B cell (primary cell): ENCODE measurements around the gene B9D1. TPM values are rescaled to one million over a fixed set of nuclear protein-coding genes. Genes with fewer than 3 reads are reported as not detected.

Experiments used
- ATAC-seq: fragments of 200-7000 bp; cut with Tn5 transposase; one replicate; pipeline ENCODE4 v1.10.0; 2021; ENCODE audit warnings: low read depth, mild to moderate bottlenecking, moderate number of reproducible peaks, moderate library complexity
- CTCF ChIA-PET: fragments of 350-600 bp; sonication (Branson Sonifier 250); formaldehyde crosslinking; loops from one replicate; lab custom pipeline; 2021; ENCODE audit warnings: antibody characterized with exemption, inconsistent platforms; lab: Charles Lee
- POLR2A ChIA-PET: fragments of 350-600 bp; sonication (Branson Sonifier 250); formaldehyde crosslinking; loops from one replicate; lab custom pipeline; 2021; ENCODE audit warnings: antibody characterized with exemption; lab: Charles Lee
- DNase-seq: peaks from one replicate; pipeline ENCODE4 v3.0.0; 2013
- H2AFZ ChIP-seq: 2 replicates; pipeline ENCODE4 v1.6.1; 2012; ENCODE audit warnings: mild to moderate bottlenecking, low read depth, low read length; ENCODE audit not compliant: insufficient read depth, poor library complexity, severe bottlenecking
- H3K27ac ChIP-seq, 2 donors: 1 replicate in 1 of 2; 2 replicates in 1 of 2; pipeline ENCODE4 v1.5.1; 2012 to 2013; ENCODE audit warnings: low read length in 2 of 2, mild to moderate bottlenecking in 2 of 2, moderate library complexity in 1 of 2
- H3K27me3 ChIP-seq, 4 experiments: fragments of 200-600 bp in 1 of 4; sonication (generic) in 1 of 4; replicated peaks in 1 of 4; 1 replicate in 2 of 4; 2 replicates in 2 of 4; pipeline versions ENCODE4 v1.6.1 to v1.7.0; 2013 to 2016; ENCODE audit warnings: low read length in 3 of 4, mild to moderate bottlenecking in 2 of 4, mixed read lengths in 1 of 4, moderate library complexity in 1 of 4; ENCODE audit not compliant: insufficient read depth in 4 of 4, control insufficient read depth in 3 of 4; ENCODE audit errors: control extremely low read depth in 1 of 4
- H3K36me3 ChIP-seq, 2 experiments: replicated peaks in 1 of 2; 1 replicate in 1 of 2; 2 replicates in 1 of 2; pipeline versions ENCODE4 v1.6.1 to v1.7.1; 2013; ENCODE audit warnings: low read length in 1 of 2; ENCODE audit not compliant: insufficient read depth in 2 of 2, control insufficient read depth in 1 of 2; ENCODE audit errors: control extremely low read depth in 1 of 2, extremely low read depth in 1 of 2
- H3K4me1 ChIP-seq, 2 donors: fragments of 200-600 bp in 1 of 2; sonication (generic) in 1 of 2; 1 replicate in 1 of 2; 2 replicates in 1 of 2; pipeline versions ENCODE4 v1.5.1 to v1.6.1; 2013 to 2017; ENCODE audit warnings: low read length in 2 of 2; ENCODE audit not compliant: control insufficient read depth in 2 of 2, insufficient read depth in 2 of 2
- H3K4me2 ChIP-seq: replicated peaks from 2 replicates; pipeline ENCODE3; 2012; ENCODE audit warnings: mild to moderate bottlenecking, low read depth, low read length; ENCODE audit not compliant: poor library complexity, severe bottlenecking
- H3K4me3 ChIP-seq, 5 experiments: fragments of 200-600 bp in 1 of 5; sonication (generic) in 1 of 5; 1 replicate in 3 of 5; 2 replicates in 2 of 5; pipeline versions ENCODE4 v1.5.1 to v1.7.0; 2011 to 2016; ENCODE audit warnings: low read length in 4 of 5, mild to moderate bottlenecking in 4 of 5, low read depth in 2 of 5, control low read depth in 1 of 5, moderate library complexity in 1 of 5; ENCODE audit not compliant: insufficient read depth in 1 of 5; ENCODE audit errors: control extremely low read depth in 1 of 5, extremely low read depth in 1 of 5
- H3K79me2 ChIP-seq: fragments of 200-600 bp; sonication (generic); one replicate; pipeline ENCODE4 v1.6.0; 2016; ENCODE audit warnings: low read length; ENCODE audit not compliant: control insufficient read depth, insufficient read depth
- H3K9ac ChIP-seq: fragments of 200-600 bp; sonication (generic); 2 replicates; pipeline ENCODE4 v1.6.1; 2017; ENCODE audit warnings: mild to moderate bottlenecking, low read length, moderate library complexity
- H3K9me3 ChIP-seq, 3 donors: one replicate each; pipeline versions ENCODE4 v1.6.1 to v1.7.1; 2013; ENCODE audit warnings: low read length in 2 of 3; ENCODE audit not compliant: control insufficient read depth in 2 of 3, insufficient read depth in 1 of 3; ENCODE audit errors: control extremely low read depth in 1 of 3
- H4K20me1 ChIP-seq: 2 replicates; pipeline ENCODE4 v1.6.0; 2012; ENCODE audit warnings: mild to moderate bottlenecking, low read length; ENCODE audit not compliant: insufficient read depth, control insufficient read depth, poor library complexity, severe bottlenecking
- H3K27ac Mint-ChIP-seq: one replicate; pipeline ENCODE4 v1.8.0; 2021; ENCODE audit warnings: mixed read lengths
- H3K27me3 Mint-ChIP-seq: one replicate; pipeline ENCODE4 v1.8.0; 2021; ENCODE audit warnings: mixed read lengths
- H3K4me1 Mint-ChIP-seq: one replicate; pipeline ENCODE4 v1.8.0; 2021; ENCODE audit warnings: mixed read lengths
- H3K4me3 Mint-ChIP-seq: one replicate; pipeline ENCODE4 v1.8.0; 2021; ENCODE audit warnings: mixed read lengths
- H3K9me3 Mint-ChIP-seq: one replicate; pipeline ENCODE4 v1.8.0; 2022; ENCODE audit warnings: mixed read lengths; ENCODE audit not compliant: insufficient read depth
- CTCF ChIP-seq: fragments of 200-600 bp; IDR thresholded peaks from one replicate; pipeline ENCODE4 v1.8.0; 2022; ENCODE audit warnings: antibody characterized with exemption, mild to moderate bottlenecking
- EZH2 ChIP-seq: IDR thresholded peaks from 2 replicates; pipeline ENCODE4 v1.6.1; 2012; ENCODE audit warnings: borderline replicate concordance, low read depth, mild to moderate bottlenecking, moderate library complexity, low read length; ENCODE audit not compliant: insufficient read depth, poor library complexity, severe bottlenecking
- WGBS: methylation state at CpG from one replicate; pipeline ENCODE4 v1.1.5; 2013; ENCODE audit warnings: missing lambda C conversion rate; ENCODE audit not compliant: insufficient coverage; 5-methylcytosine and 5-hydroxymethylcytosine counted together
- intact Hi-C: fragments of 100-400 bp; cut with micrococcal nuclease; formaldehyde crosslinking; loops from one replicate; pipeline ENCODE4 v1.10.0; 2022
- polyA plus RNA-seq: library from polyadenylated mRNA; depleted of rRNA; stranded (reverse); fragments of >200 nt; gene quantifications from 2 replicates; pipeline ENCODE4 v1.2.3, GENCODE V29; 2012
- total RNA-seq, 2 donors: library from RNA; stranded (reverse); fragments of 120-200 nt in 1 of 2; gene quantifications; 1 replicate in 1 of 2; 2 replicates in 1 of 2; pipeline versions ENCODE4 v1.2.3 to v1.2.4, GENCODE V29; 2013 to 2022

The B9D1 gene
- total and polyA plus RNA-seq, 2 donors (not counting 1 experiment from before 2014, with no cell fraction given), result 2.5 to 6.9 TPM

GRCh38 chr17:19366637-19366972 lies 4.1 kb upstream of the B9D1 start:
- H3K4me1 ChIP-seq, result peaks cover 30 to 47% of the 10 kb centered on the region in 2 donors
- peak; percentile 4 for DNase-seq
- TF ChIP-seq EZH2, result no peak
- no peak for TF ChIP-seq CTCF
- H3K4me3 Mint-ChIP-seq, result no peak overlapping the region
- H3K27ac Mint-ChIP-seq, result no peak overlapping the region
- ChIA-PET POLR2A (no interaction called here), CTCF (interaction anchor here (1.2 to 6.5 kb wide), 3 partner anchors 8 to 81 kb away, joined by 4 to 133 read pairs (median 110); partner anchors contain the start of gene MAPK7)
- H3K27me3 ChIP-seq, result no peaks in the 10 kb centered on the region
- H3K4me2 ChIP-seq, result no peak overlapping the region
- H3K9ac ChIP-seq, result no peak overlapping the region
- H3K27ac ChIP-seq, result no peak overlapping the region
- H4K20me1 ChIP-seq, result no peaks in the 10 kb centered on the region
- H3K27me3 Mint-ChIP-seq, result no peaks in the 10 kb centered on the region
- H3K9me3 ChIP-seq, result no peaks in the 10 kb centered on the region
- no peaks in the 10 kb centered on the region for H3K79me2 ChIP-seq
- no peak for ATAC-seq
- WGBS, result 88% methylated on average over 5 of the region's 5 CpGs
- H3K36me3 ChIP-seq, result no peaks in the 10 kb centered on the region
- H3K9me3 Mint-ChIP-seq, result no peaks in the 10 kb centered on the region
- H2AFZ ChIP-seq, result no peak overlapping the region
- peaks cover 48% of the 10 kb centered on the region for H3K4me1 Mint-ChIP-seq
- intact Hi-C loops, result no loop called here
- H3K4me3 ChIP-seq, result no peak overlapping the region

DNA sequence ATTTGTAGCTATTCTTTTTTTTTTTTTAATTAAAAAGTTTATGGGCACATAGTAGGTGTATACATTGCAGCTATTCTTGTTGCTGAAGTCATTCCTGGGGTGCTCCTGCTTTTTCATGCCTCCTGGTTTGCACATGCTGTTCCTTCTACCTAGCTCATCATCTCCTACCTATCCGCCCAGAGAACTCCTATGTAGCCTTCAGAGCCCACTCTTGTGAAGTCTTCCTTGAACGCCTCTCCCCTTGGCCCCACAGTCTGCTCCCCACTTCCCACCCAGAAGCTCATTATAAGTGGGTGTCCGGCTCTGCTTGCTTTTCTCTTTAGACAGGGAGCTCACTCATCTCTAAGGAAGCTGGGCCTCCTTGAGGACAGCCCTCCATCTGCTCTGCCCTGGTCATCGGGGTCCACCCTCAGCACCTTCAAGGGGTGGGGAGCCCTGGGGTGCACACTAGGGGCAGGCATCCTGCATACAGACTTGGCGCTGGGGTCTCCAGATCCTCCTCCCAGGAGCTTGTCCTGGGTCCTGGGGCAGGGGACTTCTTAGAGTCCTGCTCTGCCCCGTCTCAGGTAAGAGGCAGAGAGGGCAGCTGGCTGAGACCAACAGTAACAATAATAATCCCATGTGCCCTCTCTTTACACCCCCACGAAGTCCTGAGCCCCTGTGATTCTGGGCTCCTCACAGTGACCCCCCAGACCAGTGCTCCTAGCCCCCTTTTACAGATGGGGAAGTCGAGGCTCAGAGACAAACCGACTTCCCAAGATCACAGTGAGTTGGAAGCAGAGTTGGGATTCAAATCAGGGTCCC lies 3.5 kb upstream of the B9D1 start:
- intact Hi-C loops, result no loop called here
- no peaks in the 10 kb centered on the region for H3K9me3 Mint-ChIP-seq
- ChIA-PET POLR2A (no interaction called here), CTCF (interaction anchor here (0.7 to 6.5 kb wide), 6 partner anchors 8 to 399 kb away, joined by 3 to 133 read pairs (median 57); partner anchors contain the start of gene MAPK7)
- ATAC-seq (no peak), DNase-seq (no peak)
- no peaks in the 10 kb centered on the region for H3K27me3 Mint-ChIP-seq
- H4K20me1 ChIP-seq, result no peaks in the 10 kb centered on the region
- WGBS, result 78% methylated on average over 6 of the region's 9 CpGs
- H3K9ac ChIP-seq, result no peak overlapping the region
- no peaks in the 10 kb centered on the region for H3K27me3 ChIP-seq
- no peak overlapping the region for H2AFZ ChIP-seq
- no peak overlapping the region for H3K4me3 Mint-ChIP-seq
- peaks cover 24 to 43% of the 10 kb centered on the region in 2 donors for H3K4me1 ChIP-seq
- peaks cover 46% of the 10 kb centered on the region for H3K4me1 Mint-ChIP-seq
- H3K4me3 ChIP-seq, result no peak overlapping the region
- no peak overlapping the region for H3K4me2 ChIP-seq
- H3K79me2 ChIP-seq, result no peaks in the 10 kb centered on the region
- no peaks in the 10 kb centered on the region for H3K9me3 ChIP-seq
- TF ChIP-seq EZH2 (no peak), CTCF (no peak)
- no peak overlapping the region for H3K27ac Mint-ChIP-seq
- no peak overlapping the region for H3K27ac ChIP-seq
- H3K36me3 ChIP-seq, result no peaks in the 10 kb centered on the region
